Fibroblast of mammary gland (primary cell): Measurements from ENCODE around the gene P2RY14.

Source experiments
- DNase-seq: peaks from one replicate; pipeline ENCODE4 v3.0.0-alpha.2; 2010; ENCODE audit warnings: low read depth
- H3K4me3 ChIP-seq: 2 replicates; pipeline ENCODE4 v1.5.1; 2011; ENCODE audit warnings: low read depth, mild to moderate bottlenecking, low read length, moderate library complexity; ENCODE audit not compliant: control insufficient read depth
- TF ChIP-seq, protein P1 (sequence below): conservative IDR thresholded peaks from 2 replicates; pipeline ENCODE4 v1.5.1; 2011; ENCODE audit warnings: low read depth, low read length, inconsistent platforms; ENCODE audit not compliant: control insufficient read depth, insufficient read depth

The P2RY14 gene

DNA sequence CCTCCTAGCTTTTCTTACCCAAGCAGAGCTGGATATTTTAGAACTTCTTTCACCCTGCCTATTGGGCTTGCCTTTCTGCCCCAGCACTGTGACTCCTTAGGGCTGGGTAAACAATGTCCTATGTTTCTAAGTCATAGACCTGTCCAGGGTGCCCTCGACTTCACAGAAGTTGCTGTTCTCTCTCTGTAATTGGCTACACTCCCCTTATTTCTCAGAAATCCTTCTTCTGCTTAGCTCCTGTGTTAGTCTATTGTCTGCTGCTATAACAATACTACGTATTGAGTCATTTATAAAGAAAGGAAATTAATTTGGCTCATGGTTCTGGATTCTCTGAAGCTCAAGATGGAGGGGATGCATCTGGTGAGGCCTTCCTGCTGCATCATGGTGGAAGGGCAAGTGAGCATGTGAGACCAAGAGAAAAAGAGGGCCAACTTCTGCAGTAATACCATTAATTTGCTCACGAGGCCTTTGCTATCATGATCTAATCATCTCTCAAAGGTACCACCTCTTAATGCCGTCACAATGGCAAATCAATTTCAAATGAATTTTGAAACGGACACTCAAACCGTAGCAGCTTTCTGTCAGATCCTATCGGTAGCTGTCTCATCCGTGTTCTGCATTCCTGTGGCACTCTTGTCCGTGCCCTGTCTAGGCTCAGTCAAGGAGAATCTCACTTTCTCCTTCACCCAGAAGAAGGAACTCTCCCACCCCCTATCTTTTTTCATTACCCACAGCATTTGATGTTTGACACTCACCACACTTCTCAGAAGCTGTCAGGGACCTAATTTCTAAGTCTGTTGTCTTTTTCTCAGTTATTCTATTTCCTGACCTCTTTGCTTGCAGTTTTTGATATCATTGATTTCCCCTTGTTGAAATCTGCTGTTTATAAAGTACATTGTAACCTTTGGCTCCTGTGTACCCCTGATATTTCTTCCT lies 53.0 kb downstream of the P2RY14 start:
- DNase-seq: no peak
- no peak overlapping the region for H3K4me3 ChIP-seq

DNA sequence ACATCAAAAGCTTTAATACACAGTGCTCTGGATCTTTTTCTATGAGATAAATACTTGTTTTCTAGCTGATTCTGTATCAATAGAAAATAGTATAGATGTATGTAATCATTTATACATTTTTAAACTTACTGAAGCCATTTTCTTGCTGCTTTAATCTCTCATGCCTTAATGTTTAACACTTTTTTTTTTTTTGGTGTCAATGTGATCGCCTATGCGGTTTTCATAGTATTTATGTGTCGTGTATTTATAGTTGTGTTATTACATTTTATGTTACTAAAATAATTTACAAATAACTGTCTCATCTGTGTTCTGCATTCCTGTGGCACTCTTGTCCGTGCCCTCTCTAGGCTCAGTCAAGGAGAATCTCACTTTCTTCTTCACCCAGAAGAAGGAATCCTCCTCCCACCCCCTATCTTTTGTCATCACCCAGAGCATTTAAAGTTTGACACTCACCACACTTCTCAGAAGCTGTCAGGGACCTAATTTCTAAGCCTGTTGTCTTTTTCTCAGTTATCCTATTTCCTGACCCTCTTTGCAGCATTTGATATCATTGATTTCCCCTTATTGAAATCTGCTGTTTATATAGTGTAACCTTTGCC lies 54.0 kb downstream of the P2RY14 start:
- H3K4me3 ChIP-seq: no peak overlapping the region
- no peak for DNase-seq
- TF ChIP-seq, protein P1, sequence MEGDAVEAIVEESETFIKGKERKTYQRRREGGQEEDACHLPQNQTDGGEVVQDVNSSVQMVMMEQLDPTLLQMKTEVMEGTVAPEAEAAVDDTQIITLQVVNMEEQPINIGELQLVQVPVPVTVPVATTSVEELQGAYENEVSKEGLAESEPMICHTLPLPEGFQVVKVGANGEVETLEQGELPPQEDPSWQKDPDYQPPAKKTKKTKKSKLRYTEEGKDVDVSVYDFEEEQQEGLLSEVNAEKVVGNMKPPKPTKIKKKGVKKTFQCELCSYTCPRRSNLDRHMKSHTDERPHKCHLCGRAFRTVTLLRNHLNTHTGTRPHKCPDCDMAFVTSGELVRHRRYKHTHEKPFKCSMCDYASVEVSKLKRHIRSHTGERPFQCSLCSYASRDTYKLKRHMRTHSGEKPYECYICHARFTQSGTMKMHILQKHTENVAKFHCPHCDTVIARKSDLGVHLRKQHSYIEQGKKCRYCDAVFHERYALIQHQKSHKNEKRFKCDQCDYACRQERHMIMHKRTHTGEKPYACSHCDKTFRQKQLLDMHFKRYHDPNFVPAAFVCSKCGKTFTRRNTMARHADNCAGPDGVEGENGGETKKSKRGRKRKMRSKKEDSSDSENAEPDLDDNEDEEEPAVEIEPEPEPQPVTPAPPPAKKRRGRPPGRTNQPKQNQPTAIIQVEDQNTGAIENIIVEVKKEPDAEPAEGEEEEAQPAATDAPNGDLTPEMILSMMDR: no peak

More for the DNA sequence above, 53.0 kb downstream of the P2RY14 start:
- TF ChIP-seq, protein P1: no peak

DNA sequence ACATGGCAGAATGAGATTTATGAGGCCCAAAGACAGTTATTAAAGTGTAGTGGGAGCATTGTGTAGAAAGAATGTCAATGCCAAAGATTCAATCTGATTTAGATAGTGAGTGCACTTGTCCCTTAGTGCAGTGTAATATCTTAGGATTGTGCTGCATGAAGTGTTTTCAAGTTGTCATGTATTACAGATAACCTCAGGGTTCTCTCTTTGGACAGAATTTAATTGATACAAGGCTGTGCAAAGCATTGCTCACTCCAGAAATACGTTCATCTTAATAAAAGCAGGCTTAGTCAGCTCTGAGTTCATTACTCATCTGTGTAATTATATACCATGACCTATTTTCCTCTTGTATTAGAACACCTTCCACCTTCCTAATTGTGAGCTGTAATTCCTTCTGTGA lies 59.3 kb downstream of the P2RY14 start:
- TF ChIP-seq, protein P1: no peak
- peak; percentile 85 for DNase-seq
- no peak overlapping the region for H3K4me3 ChIP-seq

GRCh38 chr3:151218136-151218535 lies 60.2 kb downstream of the P2RY14 start:
- no peak overlapping the region for H3K4me3 ChIP-seq
- TF ChIP-seq, protein P1: no peak
- no peak for DNase-seq

GRCh38 chr3:151216641-151217607 lies 61.4 kb downstream of the P2RY14 start:
- peak; percentile 19 for DNase-seq
- TF ChIP-seq, protein P1: no peak
- H3K4me3 ChIP-seq: no peak overlapping the region

DNA sequence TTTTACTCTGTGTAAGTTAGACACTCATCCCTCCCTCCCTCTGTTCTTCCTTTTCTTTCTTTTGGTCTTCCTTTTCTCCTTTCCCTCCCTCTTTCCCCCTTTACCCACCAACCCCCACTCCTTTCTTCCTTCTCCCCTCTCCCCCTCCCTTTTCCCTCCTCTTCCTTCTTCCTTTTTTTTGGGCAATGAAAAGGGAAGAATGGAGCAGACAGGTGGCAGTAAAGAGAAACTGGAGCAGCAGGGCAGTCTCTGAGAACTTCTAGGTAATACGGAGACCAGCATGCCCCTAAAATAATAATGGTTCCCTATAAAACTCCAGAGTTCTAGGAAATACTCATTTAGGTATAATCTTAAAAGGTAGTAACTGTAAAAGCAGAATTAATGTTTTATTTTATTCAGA lies 63.9 kb downstream of the P2RY14 start:
- H3K4me3 ChIP-seq: no peak overlapping the region
- TF ChIP-seq, protein P1: no peak
- DNase-seq: no peak
